Globus pallidus (tissue), 1 donor: Measurements from ENCODE around the gene RNF113B.

Source experiments
- DNase-seq: peaks from one replicate; pipeline ENCODE4 v3.0.0-alpha.2; 2015; ENCODE audit warnings: low spot score

Gene RNF113B

GRCh38 chr13:98173431-98174152 lies 3.5 kb downstream of the RNF113B start:
- DNase-seq = peak; percentile 10

- peak; percentile 11 for DNase-seq
Measured at GRCh38 chr13:98172590-98173422, 4.3 kb downstream of the RNF113B start.

GRCh38 chr13:98171900-98172589 lies 5.0 kb downstream of the RNF113B start:
- peak; percentile 52 for DNase-seq

- no peak for DNase-seq
Measured at GRCh38 chr13:98169331-98169730, 7.7 kb downstream of the RNF113B start.

GRCh38 chr13:98162935-98163334 lies 14.1 kb downstream of the RNF113B start:
- no peak for DNase-seq

GRCh38 chr13:98158172-98158899 lies 18.7 kb downstream of the RNF113B start:
- no peak for DNase-seq

- DNase-seq = no peak
Measured at GRCh38 chr13:98157609-98158008, 19.5 kb downstream of the RNF113B start.

GRCh38 chr13:98157188-98157587 lies 19.9 kb downstream of the RNF113B start:
- no peak for DNase-seq

GRCh38 chr13:98156259-98156658 lies 20.8 kb downstream of the RNF113B start:
- no peak for DNase-seq

- DNase-seq = no peak
Measured at GRCh38 chr13:98155475-98156109, 21.5 kb downstream of the RNF113B start.

- DNase-seq = no peak
Measured at GRCh38 chr13:98150832-98151479, 26.1 kb downstream of the RNF113B start.

- no peak for DNase-seq
Measured at GRCh38 chr13:98147521-98147920, 29.5 kb downstream of the RNF113B start.

- peak; percentile 34 for DNase-seq
Measured at GRCh38 chr13:98144801-98145350, 32.2 kb downstream of the RNF113B start.

- DNase-seq = peak; percentile 7
Measured at GRCh38 chr13:98144027-98144741, 32.9 kb downstream of the RNF113B start.

- no peak for DNase-seq
Measured at GRCh38 chr13:98143601-98144026, 33.5 kb downstream of the RNF113B start.

- DNase-seq = no peak
Measured at GRCh38 chr13:98143157-98143553, 33.9 kb downstream of the RNF113B start.

- peak; percentile 50 for DNase-seq
Measured at GRCh38 chr13:98142380-98143156, 34.5 kb downstream of the RNF113B start, which contains the start of gene FARP1. Gene FARP1 (plus strand): TSS chr13:98143094. CDS start chr13:98213243, 70,149 bp downstream.

GRCh38 chr13:98141509-98142379 lies 35.3 kb downstream of the RNF113B start:
- peak; percentile 9 for DNase-seq
